Left renal pelvis (tissue), 4 donors: Measurements from ENCODE around the gene SOHLH1. TPM values are rescaled to one million over a fixed set of nuclear protein-coding genes. Genes with fewer than 3 reads are reported as not detected.
A peak's percentile ranks its signal among the peaks of the same experiment; 100 is the strongest.

Experiments used
- DNase-seq, 4 donors: peaks; one replicate each; pipeline ENCODE4 v3.0.0-alpha.2; 2013; ENCODE audit warnings: low read depth in 4 of 4, low spot score in 3 of 4
- polyA plus RNA-seq, 4 donors: library from polyadenylated mRNA; unstranded; fragments of 120-200 nt; gene quantifications; one replicate each; pipeline ENCODE4 v1.2.1, GENCODE V29; 2013; ENCODE audit not compliant: insufficient read length in 4 of 4

Gene SOHLH1
- polyA plus RNA-seq, 4 donors, result not detected

DNA sequence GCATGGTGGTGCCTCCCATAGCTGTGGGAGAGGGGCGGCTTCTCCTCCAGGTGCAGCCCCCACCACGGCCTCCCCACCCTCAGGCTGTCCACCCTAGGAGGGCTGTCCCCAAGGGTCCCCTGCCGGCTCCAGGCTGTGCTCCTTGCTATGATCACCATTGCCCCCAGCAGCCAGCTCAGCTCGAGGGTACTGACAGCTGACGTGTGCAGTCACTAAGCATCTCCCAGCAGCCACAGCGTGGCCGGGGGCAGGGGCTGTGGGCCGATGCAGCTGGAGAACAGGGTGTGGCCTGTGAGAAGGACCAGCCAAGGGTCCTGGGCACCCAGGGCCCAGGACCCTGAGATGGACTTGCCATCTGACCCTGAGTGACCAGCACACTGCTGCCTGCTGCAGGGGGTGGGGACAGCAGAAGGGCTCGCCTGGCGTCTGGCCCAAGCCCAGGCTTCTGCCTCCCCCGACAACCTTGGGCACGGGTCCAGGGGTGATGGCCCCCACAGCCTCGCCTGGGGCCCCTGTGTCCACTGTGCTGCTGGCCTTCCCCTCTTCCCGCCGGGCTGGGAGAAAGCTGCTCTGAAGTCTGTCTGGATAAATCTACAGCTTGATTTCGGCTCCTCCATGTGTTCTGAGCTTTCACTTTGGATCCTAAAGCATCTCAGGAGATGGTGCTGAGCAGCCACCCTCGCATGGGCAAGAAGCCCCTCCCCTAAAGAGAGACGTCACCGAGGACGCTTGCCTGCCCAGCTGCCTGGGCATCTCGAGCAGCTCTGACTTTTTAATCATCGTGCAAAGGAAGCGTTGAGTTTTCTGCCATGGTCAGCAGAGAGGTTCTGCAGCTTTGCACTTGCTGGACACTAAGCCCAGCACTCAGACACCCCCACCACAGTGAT is 8.2 kb upstream of the SOHLH1 start:
- no peak for DNase-seq

DNA sequence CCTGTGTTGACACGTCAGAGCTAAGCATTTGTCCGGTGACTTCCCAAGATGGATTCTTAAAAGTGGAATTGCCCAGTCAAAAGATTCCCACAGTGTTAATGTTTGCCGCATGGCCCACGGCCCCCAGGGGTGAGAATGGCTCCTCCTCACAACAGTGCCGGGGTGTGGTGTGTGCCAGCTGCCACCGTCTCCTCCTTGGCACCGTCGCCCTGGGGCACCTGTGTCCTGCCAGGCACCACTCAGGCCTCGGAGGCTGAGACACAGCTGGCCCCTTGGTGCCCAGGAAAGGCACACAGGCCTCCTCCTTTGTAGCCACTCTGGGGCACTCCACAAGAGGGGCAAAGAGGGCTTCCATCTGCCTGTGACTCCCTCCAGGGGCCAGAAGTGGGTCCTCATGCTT is 7.0 kb upstream of the SOHLH1 start:
- DNase-seq, result no peak

DNA sequence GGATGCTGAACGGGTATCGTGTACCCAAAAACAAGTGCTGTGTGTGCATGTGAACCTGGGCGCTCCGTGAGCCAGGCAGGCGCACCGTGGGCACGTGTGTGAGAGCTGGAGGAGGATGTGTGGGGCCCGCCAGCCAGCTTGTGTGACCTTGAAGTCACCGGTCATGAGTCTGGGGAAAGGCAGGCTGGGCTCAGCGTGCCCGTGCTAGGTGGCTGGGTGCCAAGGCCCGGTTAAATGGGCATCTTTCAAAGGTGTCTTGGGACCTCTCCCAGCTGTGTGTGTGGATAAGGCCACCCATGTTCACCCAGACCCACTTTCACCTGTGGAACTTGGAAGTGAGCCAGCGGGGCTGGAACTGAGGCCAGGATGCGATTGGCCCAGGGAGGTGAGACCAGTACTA is 6.1 kb upstream of the SOHLH1 start:
- DNase-seq, result no peak

DNA sequence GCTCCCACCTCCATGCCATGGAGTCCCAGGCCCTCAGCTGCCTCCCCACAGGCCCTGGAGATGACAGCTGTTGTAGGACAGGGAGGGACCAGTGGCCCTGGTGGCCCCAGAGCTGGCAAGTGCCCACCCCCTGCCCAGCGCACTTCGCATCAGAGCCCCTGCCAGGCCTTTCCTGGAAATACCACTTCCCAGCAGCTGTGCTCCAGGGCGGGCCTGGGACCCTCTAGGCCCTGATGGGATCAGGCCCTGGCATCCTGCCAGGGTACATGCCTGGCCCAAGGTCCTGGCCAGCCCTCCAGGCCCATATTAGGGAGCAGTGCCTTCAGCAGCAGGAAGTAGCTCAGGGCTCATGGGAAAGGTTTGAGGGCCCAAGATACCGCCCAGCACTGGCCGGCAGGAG is 5.2 kb upstream of the SOHLH1 start:
- no peak for DNase-seq

DNA sequence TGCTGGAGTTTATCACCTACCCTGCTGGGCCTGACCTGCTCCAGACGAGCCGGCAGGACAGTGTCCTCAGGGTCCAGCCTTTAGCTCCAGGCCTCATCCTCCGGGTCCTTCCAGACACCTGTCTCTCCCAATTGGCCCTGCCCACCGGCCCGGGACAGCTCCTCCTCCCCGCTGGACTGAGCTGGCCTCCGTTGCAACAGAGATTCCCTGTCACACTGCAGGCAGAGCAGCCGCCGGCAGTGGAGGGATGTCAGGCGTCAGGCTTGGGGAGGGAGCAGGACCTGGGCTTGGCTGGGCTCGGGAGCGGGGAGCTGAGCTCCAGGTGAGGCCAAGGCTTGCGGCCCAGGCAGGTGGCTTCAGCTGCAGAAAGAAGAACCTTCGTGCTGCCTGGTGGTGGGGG is 4.4 kb upstream of the SOHLH1 start:
- DNase-seq, result no peak

DNA sequence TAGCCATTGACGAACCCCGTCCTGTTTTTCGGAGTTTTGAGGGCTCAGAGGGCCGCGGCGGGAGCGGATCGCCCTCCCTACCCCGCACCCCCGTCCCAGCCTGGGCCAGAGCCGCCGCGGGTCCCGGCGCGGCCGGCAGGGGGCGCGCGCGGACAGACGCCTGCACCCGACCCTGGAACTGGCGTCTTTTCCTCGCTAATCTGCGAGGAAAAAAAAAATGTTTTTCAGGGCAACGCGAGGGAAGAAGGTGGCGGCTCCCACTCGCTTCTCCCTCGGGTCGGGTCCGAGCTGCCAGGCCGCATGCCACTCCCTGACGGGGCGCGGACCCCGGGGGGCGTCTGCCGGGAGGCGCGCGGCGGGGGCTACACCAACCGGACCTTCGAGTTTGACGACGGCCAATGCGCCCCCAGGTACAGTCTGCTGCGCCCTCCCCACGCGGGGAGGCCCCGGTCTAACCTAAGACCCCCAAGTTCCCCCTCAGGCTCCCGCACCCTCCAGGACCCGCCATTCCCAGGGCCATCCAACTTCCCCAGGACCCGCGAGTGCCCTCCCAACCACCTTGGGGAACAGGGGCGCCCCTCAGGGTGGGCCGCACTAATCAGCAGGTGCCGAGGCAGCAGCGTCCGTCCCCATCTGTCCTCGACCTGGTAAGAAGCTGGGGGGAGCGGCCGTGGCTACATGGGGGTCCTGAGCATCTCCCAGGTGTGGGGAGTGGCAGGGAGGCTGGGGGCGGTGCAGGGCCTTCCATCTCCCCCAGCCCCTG is 2.9 kb upstream of the SOHLH1 start, which contains the start of gene KCNT1:
TSS of gene KCNT1 (plus strand) at position 227 of the 763 bp plus-strand sequence. CDS start at position 301, 74 bp downstream.
- peak in 1 of 4 donors; percentile 25 for DNase-seq

DNA sequence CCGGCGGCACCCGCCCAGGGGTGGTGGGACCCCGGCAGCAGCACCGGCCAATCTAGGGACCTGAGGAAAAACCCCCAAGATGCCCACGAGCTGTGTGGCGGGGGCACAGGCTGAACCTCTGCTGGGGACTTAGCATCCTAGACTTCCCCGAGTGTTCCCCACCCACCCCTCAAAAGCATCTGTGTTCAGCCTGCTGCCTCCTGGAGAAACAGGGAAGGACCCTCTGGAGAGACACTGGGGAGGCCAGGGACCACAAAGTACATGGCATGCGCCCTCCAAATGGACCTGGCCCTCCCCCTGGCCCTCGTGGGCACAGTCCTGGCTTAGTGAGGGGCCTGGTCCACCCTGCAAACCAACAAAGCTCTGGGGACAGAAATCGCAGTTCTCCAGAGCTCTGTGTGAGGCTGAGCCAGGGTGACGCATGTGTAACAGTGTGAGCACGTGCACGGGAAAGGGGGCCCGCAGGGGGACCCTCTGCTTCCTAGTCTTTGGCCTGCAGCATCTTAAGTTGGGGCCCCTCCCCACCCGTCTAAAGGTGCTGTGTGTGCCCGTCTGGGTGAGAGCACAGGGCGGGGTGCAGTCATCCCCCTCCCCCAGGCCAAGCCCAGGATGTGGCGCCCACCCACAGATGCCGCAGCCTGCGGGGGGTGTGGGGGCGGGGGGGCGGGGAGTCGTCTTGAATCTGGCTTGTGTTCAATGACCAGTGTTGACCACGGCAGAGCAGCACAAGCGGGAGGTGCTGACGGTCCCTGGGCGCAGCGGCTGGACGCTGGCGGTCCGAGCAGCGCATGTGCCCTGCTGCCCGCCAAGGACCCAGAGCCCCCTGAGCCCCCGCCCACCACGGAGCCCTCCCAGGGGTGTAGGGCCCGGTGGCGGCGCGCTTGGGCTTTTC is 2.0 kb upstream of the SOHLH1 start:
- no peak for DNase-seq

DNA sequence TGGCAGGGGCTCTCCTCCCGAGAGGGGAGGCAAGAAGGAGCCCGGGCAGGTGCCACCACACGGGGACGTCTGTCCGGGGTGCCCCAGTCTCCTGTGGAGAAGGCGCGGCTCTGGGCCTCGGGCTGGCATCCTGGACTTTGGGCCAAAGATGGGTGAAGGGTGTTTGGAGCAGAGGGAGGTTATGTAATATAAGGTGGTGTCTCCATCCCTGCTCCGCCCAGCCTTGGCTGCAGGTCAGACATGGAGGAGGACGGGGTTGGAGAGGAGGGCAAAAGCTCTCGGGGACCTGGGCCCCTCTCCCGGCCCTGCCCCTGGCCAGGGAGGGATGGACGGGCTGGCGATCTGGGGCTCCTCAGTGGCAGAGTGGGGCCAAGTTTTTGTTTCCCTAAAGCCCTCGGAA is 1.2 kb upstream of the SOHLH1 start:
- DNase-seq, result no peak

DNA sequence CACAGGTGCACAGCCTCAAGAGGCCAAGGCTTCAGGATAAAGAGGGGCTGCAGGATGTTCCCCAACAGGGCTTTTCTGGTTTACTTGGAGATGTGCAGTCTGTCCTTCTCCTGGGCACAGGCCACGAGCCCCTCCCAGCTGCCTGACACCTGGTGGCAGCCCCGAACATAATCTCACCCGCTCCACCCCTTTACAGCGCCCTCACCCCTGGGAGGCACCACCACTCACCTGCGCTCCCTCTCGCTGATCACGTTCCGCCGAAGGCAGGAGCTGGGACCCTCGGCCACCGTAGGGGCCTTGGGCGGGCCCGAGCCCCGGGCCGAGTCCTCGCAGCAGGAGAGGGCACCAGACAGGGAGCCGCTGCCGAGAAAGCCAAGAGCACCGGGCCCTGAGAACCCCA is 514 bp downstream of the SOHLH1 start:
- DNase-seq, result no peak

DNA sequence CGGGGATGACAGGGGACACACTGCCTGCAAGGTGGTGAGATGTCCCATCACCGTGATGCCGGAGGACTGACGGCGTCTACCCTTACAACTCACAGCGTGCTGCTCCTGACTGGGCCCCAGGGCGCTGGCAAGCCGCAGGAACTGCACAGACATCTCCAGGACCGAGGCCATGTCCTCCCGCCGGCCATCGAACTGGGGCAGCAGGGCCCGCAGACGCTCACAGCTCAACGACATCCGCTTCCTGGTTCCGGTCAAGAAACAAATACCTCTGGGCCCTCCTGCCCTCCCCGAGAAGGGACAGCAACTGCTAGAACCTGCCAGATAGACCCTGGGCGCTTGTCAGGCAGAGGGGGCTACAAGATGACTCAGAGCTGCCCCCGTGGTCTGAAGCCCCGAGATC is 1.0 kb downstream of the SOHLH1 start:
- no peak for DNase-seq

DNA sequence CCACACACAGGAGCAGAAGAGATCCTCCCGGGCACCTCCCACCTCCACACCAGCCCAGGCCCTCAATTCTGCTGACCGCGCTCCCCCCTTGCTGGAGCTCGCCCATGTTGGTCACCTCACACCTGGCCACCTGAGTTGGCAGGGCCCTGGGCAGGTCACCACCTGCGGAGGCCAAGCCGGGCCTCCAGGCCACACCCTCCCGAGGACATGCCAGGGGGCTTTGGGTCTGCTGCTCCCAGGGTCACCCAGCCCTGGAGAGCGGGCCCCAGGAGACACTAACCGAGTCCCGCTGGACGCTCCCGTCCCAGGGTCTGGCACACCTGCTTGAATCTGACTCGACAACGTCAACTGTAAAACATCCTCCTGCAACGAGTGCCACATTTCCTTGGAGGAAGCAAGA is 2.1 kb downstream of the SOHLH1 start:
- no peak for DNase-seq

DNA sequence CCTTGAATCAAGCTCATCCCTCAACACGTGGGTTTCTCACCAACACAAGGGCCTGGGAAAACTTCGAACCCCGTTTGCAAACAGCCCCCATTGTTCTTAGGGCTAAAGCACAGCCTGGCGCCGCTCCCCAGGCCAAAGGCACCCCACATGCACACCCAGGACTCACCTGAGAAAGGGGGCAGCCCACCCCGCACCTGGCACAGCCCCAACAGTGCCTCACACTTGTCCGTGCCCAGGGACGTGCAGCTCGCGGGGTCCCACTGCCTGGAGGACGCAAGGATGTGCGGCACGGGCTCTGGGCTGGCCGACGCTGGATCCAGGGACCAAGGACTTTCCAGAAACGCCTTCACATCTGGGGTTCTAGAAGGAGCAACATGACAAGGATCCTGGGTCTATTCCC is 2.8 kb downstream of the SOHLH1 start:
- no peak for DNase-seq

DNA sequence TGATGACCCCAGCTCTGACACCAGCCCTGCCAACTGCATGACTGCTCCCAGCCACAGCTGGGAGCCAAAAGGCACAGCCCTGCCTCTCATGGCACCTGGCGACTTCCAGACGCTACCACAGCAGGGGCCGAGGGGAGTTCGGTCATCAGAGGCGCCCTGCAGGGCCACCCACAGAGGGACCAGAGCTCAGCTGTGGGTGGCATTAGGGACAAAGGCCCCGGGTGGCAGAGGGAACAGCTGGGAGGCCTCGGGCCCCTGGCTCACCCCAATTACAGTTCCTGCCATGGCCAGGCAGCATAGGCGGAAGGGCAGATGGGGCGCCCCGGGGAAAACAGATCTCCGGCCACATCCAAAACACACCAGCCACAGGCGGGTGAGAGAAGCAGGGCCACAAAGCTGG is 3.6 kb downstream of the SOHLH1 start:
- DNase-seq, result no peak

DNA sequence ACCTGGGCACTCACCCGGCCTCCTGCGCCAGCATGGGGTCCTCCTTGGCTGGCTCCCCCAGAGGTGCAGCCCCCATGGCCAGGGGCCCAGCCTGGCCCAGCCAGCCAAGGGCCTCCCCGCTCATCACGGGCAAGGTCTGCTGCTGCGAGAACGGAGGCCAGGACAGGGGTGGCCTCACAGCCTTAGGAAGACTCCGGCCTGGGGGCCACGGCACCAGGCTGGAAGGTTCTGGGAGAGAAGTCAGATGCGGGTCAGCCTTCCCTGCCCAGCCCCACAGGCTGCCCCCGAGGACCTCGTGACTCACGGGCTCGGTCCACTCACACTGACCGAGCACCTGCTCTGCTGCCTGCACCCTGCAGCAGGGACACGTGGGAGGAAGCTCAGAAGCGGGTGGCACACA is 4.2 kb downstream of the SOHLH1 start:
- DNase-seq, result no peak

DNA sequence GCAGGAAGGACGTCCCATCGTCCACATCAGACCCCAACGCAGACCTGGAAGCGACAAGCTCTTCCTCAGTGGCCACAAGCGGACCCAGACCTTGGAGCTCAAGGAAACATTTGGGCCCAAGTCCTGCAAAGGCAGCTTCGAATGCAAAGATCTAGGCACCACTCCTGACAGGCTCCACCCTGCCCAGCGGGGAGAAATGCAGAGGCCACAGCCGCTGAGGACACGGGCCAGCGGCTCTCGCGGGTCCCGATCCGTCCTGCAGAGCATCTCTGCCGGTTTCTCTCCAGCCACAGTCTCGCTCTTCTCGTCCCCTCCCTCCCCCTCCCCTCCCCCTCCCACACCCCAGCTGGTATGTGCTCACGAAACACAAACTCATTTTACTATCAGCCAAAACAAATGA is 4.9 kb downstream of the SOHLH1 start:
- DNase-seq, result no peak

DNA sequence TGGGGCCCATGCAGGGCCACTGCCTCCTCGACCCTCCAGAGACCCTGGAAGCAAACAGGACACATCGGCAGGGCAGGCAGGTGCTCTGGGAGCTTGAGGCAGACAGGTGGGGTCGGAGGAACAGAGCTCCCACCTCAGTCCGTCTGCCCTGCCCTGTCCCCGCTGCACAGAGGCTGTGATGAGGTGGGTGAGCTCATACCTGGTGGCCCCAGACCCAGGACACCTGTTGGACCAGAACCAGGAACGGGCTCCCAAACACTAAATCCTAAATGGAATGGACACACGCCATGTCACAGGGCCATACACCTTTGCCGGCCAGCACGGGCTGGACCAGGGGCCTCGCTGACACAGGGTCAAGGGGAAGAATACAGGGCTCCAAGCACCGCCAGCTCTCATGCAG is 5.5 kb downstream of the SOHLH1 start:
- no peak for DNase-seq

DNA sequence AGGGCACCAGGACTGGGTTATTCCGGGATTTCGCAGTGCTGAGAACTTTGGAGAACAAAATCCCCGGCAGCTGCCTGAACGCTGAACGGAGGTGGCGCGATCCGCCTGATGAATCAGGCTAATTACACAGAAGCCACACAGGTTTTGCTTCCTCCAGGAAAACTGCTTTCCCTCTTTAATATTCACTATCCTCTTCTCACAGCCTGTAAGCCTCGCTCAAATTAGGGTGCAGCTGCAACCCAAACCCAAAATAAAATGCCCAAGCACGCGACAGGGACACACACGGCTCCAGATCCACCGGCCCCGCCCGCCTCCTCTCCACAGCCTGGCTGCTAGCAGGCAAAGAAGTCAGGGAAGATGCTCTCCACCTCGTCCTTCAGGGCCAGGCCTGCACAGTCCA is 6.0 kb downstream of the SOHLH1 start:
- no peak for DNase-seq

DNA sequence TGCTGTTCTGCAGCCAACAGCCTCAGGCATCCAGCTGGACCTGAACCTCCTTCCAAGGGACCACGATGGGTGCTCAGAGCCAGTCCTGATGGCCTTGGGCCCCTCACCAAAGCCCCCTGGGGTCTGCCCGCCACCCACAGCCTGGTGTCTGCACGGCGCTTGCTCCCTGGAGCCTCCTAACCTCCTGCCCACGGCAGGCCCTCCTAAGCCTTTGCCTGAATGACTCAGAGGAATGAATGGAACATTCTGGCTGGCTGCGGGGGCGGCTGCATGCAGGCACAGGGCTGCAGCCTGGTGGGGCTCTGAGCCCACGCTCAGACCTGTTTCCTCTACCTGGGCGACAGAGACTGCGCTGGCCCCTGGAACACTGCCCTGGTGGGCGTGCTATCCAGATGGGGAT is 6.9 kb downstream of the SOHLH1 start:
- DNase-seq, result no peak

DNA sequence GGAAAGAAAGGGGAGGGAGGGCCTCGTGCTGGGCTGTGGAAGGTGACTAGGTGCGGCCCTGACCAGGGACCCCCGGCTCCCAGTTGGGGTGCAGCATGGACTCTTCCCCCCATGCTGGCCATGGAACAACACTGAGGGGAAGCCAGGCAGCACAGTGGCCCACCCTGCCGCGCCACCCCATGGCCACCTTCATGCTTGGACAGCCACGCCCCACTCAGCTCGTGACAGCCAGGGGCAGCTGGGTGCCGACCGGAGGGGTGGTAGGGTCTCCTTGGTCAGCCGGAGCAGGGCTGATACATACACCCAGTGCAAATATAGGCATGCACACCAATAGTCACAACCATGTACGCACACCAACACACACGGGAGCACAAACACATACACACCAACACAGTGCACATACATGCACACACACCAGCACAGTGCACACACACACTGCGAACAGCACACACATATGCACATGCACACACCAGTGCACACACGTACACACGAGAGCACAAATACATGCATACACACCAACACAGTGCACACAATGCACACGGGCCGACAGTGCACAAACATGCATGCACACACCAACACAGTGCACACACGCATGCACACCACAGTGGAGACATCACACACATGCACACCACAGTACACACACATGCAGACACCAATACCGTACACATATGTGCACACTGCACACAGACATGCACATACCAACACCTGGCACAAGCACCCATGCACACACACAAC is 8.3 kb downstream of the SOHLH1 start:
- DNase-seq, result no peak

DNA sequence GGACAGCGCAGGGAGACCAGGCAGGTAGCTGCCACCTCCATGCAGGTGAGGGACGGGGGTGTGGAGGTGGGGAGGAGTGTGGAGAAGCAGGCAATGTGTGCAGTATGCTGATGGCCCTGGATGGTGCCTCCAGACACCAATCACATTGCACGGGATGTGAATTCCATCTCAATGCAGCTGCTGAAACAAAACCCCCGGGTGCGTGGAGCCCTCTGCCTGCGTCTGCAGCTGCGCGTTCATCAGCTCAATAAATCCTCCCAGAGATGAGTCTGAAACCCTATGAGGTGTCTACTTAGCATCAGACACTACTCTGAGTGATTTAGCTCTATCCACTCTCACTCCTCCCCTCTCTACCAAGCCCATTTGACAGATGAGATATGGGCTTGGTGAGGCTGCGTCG is 10.3 kb downstream of the SOHLH1 start:
- no peak for DNase-seq
